Limb (tissue), 2 donors: ENCODE measurements around the gene ZDHHC13.

Experiments used
- DNase-seq, 2 donors: peaks; one replicate each; pipeline ENCODE4 v3.0.0-alpha.2; 2016; ENCODE audit errors: extremely low spot score in 2 of 2

The ZDHHC13 gene

DNA sequence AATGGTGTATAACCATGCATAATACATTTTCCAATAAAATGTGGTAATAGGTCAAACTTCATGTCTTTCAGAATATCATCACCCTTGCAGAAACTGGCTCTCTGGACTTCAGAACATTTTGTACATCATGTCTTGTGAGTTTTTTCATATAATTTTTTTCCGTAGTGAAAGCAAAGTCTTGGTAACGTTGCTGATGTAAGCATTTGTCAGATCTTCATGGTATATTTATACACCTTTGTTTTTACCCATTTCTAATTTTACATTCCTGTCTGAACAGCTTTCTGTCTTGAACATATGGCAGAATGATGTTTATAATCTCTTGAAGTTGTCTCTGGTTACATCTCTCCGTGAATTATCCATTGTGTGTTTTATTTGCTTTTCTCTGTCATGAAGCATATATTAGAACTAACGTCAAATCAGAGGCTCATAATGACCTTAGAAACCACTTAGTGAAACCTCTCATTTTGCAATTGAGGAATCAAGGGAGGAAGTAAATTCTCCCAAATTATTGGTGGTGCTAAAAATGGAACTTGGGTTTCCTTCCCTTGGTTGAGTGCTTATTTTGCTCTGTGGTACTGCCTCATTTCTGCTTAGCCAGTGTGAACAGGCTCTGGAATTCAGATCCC is 47.4 kb downstream of the ZDHHC13 start:
- DNase-seq = no peak

DNA sequence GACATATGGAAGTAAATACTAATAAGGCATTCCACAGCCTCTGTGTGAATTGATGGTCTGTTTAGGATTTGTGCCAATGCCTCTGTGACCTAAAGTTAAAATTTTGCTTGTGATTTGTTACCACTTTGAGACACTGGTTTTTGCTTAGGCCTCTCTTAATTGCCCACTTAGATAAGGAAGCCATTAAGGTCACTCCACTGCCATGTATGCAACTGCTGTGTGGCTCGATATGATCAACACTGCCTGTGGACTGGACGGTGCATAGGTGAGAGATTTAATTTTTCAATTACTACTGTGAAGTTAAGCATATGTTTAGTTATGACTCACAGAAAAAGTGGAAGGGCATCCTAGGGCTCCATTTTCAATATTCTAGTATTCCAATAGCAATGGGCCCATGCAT is 47.9 kb downstream of the ZDHHC13 start:
- no peak for DNase-seq

DNA sequence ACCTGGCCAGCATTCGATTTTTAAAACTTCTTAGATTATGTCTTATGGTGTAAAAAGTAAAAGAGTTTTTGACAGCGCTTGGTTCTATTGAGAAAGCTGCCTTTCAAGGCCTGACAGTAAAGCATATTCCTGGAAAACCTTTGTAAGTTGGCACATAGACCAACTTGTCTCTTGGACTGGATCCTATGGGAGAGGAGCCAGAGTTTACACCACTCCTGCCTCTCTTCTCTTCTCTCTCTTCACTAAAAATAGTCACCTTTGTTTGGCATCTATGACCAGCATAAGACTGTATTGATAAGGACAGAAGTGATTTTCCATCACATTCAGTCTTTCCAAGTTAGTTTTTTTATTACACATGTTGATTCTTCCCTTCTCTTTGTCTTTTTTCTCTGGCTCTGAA is 51.1 kb downstream of the ZDHHC13 start:
- no peak for DNase-seq

DNA sequence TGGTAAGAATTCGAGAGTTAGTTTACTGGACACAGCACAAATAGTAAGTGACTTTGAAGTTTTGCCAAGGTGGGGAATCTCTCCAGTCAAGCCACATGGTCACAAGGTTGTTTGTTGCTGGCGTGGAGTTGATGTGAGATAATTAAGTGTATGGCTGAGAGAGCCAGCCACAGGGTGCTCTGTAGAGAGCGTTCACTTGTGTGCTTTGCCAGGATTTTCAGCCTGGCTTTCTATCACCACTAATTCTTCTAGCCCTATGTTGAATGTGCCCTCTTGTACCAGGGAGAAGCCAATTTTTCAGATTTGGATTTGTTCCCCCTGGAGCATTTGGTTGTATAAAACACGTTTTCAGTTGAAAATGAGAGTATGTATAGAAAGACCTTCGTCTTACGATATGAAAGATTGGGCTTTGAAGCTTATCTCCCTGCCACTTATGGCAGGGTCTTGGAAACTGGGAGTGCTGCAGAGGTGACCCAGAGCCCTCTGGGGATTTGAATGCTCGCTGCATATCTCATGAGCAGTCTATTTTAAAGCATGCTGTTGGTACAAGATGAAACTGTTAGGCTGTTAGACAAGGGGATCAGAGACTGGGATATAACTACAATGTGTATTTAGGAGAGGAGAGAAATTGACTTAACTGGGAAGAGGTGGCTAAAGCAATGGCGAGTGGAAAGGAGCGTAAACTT is 56.2 kb downstream of the ZDHHC13 start:
- DNase-seq = no peak

- no peak for DNase-seq
Measured at GRCh38 chr11:19173964-19174638, 57.1 kb downstream of the ZDHHC13 start.

DNA sequence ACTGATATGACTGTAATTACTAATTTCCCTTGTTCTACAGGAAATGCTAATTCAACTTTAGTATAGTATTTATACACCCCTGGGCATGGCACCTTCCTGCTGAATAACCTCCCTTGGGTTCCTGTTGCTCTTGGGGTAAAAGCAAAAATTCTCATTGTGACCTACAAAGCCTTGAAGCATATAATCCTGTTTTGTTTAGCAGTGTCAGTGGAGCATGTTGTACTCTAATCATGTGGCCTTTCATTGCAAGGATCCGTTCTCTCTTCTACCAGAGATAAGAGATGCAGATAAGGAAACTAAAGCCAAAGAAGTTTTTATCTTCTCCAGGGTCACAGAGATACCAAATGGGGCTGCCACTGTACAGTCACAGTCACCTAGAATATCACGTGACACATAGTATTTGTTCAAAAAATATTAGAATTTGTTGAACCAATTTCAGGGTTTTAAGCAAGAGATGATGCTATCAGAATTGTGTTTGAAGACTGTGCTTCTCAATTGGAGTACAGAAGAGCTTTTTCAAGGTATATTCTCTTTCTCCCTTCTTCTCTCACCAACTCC is 59.7 kb downstream of the ZDHHC13 start:
- no peak for DNase-seq

DNA sequence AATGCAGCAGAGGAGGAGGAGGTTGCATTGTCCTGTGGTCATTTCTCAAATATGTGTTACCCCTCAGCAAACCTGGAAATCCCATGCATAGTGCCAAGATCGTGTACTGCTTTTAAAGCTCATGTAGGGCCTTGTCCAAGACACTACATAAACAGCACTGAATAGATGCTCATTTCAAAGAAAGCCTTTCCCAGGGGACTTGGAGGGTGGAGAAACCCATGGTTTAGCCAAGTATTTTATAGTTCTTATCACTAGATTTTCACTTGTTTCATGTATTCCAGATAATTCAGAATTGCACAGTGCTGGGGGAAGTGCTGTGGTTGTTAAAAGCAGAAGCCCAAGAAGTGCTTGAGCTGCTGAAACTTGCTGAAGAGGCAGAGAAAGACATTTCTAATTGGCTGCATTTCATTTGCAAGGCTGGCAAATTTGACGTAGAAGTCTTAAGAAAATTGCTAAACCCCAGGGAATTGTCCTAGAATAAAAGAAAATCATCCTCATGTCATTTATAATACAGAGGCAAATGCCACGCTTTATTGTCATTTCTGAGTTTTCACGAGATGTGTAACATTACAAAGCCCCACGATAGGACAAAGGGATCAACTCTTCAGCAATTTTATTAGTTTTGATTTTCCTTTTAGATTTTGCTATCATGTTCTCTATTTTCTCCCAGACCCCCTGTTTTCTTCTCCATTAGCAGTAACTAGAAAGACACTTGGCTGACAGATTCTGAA is 64.7 kb downstream of the ZDHHC13 start:
- no peak for DNase-seq

DNA sequence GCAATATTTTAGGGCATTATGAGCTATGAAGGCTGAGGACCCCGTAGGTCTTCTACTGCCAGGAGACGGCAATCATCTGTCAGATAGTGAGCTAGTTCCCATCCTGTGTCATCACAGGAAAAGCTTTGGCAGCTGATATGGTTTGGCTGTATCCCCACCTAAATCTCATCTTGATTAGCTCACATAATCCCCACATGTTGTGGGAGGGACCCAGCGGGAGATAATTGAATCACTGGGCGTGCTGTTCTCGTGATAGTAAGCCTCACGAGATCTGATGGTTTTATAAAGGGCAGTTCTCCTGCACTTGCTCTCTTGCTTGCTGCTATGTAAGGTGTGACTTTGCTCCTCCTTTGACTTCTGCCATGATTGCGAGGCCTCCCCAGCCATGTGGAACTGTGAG is 66.7 kb downstream of the ZDHHC13 start:
- DNase-seq = no peak

- DNase-seq = no peak
Measured at GRCh38 chr11:19185036-19185435, 68.1 kb downstream of the ZDHHC13 start.

DNA sequence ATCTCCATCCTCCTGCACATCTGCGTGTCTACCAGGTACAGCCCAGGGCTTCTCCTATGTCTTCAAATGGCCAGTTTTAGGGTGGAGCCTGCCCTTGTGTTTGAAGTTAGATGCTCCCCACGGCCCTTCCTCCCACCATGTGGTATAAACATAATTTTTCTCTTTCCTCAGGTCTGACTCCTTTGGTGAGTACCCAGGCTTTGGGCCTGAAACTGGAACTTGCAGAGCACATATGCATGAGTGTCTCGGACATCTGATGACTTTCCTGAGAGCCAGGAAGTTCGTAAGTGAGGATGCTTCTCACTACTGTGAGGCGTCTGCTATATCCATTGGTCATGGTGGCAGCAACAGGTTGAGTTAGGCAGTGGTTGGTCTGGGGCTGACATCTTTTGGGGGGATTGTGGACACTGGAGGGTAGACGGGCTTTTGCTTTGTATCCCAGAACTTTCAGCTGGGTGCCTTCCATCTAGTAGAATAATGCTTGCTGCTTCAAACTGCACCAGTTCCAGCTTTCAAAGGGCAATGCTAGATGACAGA is 68.6 kb downstream of the ZDHHC13 start:
- no peak for DNase-seq

DNA sequence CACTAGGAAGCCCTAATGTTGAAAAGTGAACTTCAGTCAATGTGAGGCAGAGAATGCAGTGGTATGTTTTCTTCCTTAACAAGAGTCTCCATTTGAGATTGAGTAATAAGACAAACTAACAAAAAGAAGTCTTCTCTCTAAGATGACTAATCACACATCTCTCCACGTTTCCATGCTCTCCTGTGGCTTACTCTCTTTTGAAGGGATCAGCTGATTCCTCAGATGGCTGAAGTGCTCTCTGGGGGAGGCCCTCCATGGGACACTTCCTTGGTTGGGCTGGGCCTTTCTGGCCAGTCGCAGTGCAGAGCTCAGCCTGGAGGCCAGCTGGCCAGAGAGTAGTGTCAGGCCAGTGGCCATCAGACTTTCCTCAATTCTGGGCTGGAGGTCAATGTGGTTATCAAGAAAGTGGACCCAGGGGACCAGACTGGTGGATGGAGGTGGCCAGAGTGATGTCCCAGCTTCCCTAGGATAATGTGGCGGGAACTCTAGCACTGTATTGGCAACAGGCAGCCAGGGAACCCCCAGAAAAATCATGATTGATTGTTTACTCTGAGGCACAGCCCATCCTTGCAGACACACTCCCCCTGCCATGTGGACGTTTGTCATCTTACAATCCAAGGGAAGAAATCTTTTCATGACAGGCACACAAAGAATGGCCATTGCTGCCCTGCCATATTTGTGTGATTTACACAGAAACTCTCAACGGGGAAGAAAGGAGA is 70.3 kb downstream of the ZDHHC13 start:
- no peak for DNase-seq

DNA sequence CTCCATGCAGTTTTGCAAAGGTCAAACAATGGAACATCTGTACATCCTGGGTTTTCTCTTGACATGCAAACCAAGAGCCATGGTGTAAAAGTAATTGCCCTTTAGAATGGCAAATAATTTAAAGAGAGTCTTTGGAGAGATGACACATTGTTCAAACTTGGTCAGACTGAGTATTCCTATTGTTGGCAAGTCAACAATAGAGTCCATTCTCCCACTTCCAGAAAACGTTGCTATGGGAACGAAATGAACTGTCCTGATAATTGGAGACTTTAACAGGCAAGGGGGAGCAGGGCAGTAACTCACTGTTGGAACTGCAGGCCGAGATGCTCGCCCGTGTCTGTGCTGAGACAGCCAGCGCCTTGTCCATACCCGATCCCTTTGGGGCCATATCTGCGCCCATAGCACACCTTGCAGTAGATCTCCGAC is 70.9 kb downstream of the ZDHHC13 start:
- no peak for DNase-seq

- no peak for DNase-seq
Measured at GRCh38 chr11:19191530-19192169, 74.7 kb downstream of the ZDHHC13 start.

GRCh38 chr11:19193916-19194315 is 76.9 kb downstream of the ZDHHC13 start:
- DNase-seq = no peak

DNA sequence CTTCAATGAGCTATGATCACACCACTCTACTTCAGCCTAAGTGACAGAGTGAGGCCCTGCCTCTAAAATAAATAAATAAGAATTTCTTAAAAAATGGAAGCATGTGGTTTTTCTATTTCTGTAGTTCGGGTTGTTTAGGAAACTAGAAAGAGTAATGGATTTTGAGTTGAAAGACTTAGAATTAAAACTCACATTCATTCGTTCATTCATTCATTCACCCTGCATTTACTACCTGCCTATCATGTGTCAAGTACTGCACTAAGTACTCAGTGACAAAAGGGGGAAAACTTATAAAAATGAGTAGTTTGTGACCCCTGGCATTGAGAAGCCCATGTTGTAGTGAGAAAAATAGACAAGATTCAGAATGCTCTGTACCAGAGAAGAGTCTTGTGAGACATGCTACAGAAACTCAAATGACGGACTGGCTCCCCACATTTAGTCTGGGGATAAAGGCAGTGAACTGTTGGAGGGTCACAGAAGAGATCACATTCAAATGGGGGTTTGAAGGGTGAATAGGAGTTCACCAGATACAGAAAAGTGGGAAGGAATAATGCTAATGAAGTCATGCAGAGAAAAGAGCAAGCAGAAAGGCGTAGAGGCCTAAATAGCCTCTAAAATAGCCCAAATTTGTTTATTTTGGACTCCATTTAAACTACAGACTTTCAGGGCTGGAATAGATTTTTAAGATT is 77.8 kb downstream of the ZDHHC13 start:
- DNase-seq = no peak

- no peak for DNase-seq
Measured at GRCh38 chr11:19196432-19196831, 79.5 kb downstream of the ZDHHC13 start.

DNA sequence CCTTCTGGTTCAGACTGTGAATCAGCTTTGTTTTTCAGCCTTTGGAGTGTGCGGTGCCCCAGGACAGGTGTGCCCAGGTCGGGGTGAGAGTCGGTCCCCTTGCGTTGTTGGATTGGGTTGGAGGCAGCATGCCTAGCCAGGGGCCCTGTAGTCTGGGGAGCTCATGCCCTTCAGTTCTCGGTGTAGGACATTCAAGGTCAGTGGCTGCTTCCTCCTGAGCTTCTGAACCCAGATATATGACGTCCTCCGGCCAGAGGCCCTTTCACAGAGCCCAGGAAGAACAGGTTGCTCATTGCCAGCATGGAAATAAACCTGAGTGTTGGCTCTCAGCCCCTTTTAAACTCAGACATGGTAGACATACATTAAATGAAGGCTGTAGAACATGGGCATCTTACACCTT is 82.1 kb downstream of the ZDHHC13 start:
- DNase-seq = no peak

DNA sequence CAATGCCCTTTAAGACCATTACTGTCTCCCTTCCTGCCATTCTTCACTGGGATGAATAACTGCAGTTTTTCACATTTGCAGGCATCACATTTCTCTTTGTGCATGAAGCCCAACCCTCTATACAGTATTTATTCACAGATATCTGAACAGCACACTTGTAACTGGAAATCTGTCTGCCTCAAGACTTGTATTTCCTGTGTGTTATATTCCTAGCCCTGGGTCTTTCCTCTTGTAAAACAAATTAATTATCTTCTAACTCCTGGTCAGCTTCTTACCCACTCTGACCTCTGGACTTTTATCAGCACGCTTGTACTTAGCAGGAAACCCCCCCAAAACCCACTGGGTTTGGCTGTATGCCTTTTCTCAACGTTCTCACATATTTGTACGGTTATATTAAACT is 82.8 kb downstream of the ZDHHC13 start:
- peak in 1 of 2 donors; percentile 38 for DNase-seq

- DNase-seq = peak in 1 of 2 donors; percentile 41
Measured at GRCh38 chr11:19200410-19201201, 83.6 kb downstream of the ZDHHC13 start.
